MM.1S (cell line): Measurements from ENCODE around the gene OSTF1.

Experiments
- EZH2 ChIP-seq: fragments of 300-600 bp; sonication (generic); optimal IDR thresholded peaks from 2 replicates; pipeline ENCODE3; 2017; ENCODE audit warnings: low read depth, mild to moderate bottlenecking, antibody characterized with exemption, low read length, mixed read lengths
- EZH2phosphoT487 ChIP-seq: fragments of 300-600 bp; sonication (generic); IDR thresholded peaks from 2 replicates; pipeline ENCODE4 v1.6.1; 2018; ENCODE audit warnings: antibody characterized with exemption, low read length
- TF ChIP-seq, protein P1 (sequence below): fragments of 300-600 bp; sonication (generic); IDR thresholded peaks from 2 replicates; pipeline ENCODE4 v1.5.1; 2016; ENCODE audit warnings: antibody characterized with exemption, low read length, mixed read lengths

DNA sequence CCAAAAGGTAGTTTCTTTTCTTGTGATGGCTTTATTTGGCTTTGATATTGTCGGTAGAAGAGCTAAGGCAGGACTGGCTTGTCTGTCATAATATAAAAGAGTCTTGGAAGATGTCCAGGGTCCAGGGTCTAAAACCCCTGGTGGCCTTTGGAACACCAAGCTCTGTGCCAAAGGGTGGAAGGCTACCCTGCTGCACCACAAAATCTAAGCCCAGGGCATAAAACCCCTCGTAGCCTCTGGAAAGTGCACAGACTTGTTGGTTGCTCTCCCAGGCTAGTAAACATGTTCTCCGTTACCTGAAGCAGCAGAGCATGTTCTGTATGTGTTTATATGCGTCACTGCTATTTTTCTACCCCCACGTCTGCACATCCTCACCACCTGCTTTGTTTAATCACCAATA is 75.5 kb downstream of the OSTF1 start:
- TF ChIP-seq, protein P1, sequence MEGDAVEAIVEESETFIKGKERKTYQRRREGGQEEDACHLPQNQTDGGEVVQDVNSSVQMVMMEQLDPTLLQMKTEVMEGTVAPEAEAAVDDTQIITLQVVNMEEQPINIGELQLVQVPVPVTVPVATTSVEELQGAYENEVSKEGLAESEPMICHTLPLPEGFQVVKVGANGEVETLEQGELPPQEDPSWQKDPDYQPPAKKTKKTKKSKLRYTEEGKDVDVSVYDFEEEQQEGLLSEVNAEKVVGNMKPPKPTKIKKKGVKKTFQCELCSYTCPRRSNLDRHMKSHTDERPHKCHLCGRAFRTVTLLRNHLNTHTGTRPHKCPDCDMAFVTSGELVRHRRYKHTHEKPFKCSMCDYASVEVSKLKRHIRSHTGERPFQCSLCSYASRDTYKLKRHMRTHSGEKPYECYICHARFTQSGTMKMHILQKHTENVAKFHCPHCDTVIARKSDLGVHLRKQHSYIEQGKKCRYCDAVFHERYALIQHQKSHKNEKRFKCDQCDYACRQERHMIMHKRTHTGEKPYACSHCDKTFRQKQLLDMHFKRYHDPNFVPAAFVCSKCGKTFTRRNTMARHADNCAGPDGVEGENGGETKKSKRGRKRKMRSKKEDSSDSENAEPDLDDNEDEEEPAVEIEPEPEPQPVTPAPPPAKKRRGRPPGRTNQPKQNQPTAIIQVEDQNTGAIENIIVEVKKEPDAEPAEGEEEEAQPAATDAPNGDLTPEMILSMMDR, result no peak
- no peak for TF ChIP-seq EZH2
- no peak for TF ChIP-seq EZH2phosphoT487
